ENCODE data around the gene LYPD3. TPM values are rescaled to one million over a fixed set of nuclear protein-coding genes. Genes with fewer than 3 reads are reported as not detected.

Gene LYPD3
- total and polyA plus RNA-seq, 2 experiments from 2014 or later, result 3.3 to 4.6 TPM

GRCh38 chr19:43510713-43511112 is 45.3 kb upstream of the LYPD3 start:
- Mint-ChIP-seq H3K9me3 (peaks cover 10% of the 10 kb centered on the region; the same call in 2 of the 3 replicates), H3K27me3 (ENCODE audit: insufficient read depth, low read depth, poor library complexity) (peaks cover 2% of the 10 kb centered on the region), H3K4me1 (no peaks in the 10 kb centered on the region), H3K4me3 (no peak overlapping the region), H3K36me3 (ENCODE audit: low read depth) (peaks cover 45% of the 10 kb centered on the region), H3K27ac (no peak overlapping the region)
- H3F3A ChIP-seq (replicated peaks; ENCODE audit: low read depth), result no peaks in the 10 kb centered on the region
- no peaks in the 10 kb centered on the region for H3K79me2 ChIP-seq (replicated peaks; ENCODE audit: insufficient read depth)
- no peaks in the 10 kb centered on the region for H3K27me3 ChIP-seq (ENCODE audit: insufficient read depth)
- no peaks in the 10 kb centered on the region for H3K9me2 ChIP-seq (ENCODE audit: insufficient read depth)
- no peak overlapping the region for H3K4me3 ChIP-seq
- H3K4me2 ChIP-seq, result no peak overlapping the region
- H2AFZ ChIP-seq, result no peak overlapping the region
- DNase-seq (ENCODE audit: low spot score) (no peak), ATAC-seq (no peak)
- H3K27ac ChIP-seq (ENCODE audit: low read depth), result no peak overlapping the region
- no peaks in the 10 kb centered on the region for H4K20me1 ChIP-seq (replicated peaks; ENCODE audit: insufficient read depth)
- TF ChIP-seq ETS1 (IDR thresholded peaks at IDR 0.05) (no peak), STAT1 (IDR thresholded peaks at IDR 0.05; ENCODE audit: unreplicated experiment) (no peak), CTCF (conservative IDR thresholded peaks at IDR 0.05; ENCODE audit: low read depth in 2 of 2) (no peak), EZH2phosphoT487 (IDR thresholded peaks at IDR 0.05; ENCODE audit: unreplicated experiment) (no peak), ZNF331 (CRISPR knock-in tag; IDR thresholded peaks at IDR 0.05; ENCODE audit: low read depth) (no peak), REST (IDR thresholded peaks at IDR 0.05; ENCODE audit: unreplicated experiment) (no peak), POLR2AphosphoS5 (IDR thresholded peaks at IDR 0.05; ENCODE audit: low read depth) (no peak), JUNB (IDR thresholded peaks at IDR 0.05; ENCODE audit: unreplicated experiment) (no peak), EZH2 (IDR thresholded peaks at IDR 0.05; ENCODE audit: low read depth, unreplicated experiment) (no peak), ZNF462 (CRISPR knock-in tag; IDR thresholded peaks at IDR 0.05) (no peak), ZNF114 (CRISPR knock-in tag; IDR thresholded peaks at IDR 0.05) (no peak), CREB1 (CRISPR knock-in tag; IDR thresholded peaks at IDR 0.05; ENCODE audit: low read depth) (no peak), NANOG (IDR thresholded peaks at IDR 0.05; ENCODE audit: borderline replicate concordance) (no peak)
- no peaks in the 10 kb centered on the region for H3K4me1 ChIP-seq (ENCODE audit: insufficient read depth)
- no peaks in the 10 kb centered on the region for H3K36me3 ChIP-seq (ENCODE audit: insufficient read depth)
